T-helper 2 cell (primary cell): ENCODE data around the gene CAPZA3.
"Not testable (repeated sequence)": the region's sequence is repeated elsewhere in the genome, so short reads cannot be mapped to it uniquely, and the experiment has no call there.

Experiments
- DNase-seq, 5 experiments: peaks; one replicate each; pipeline versions ENCODE4 v3.0.0 to v3.0.0-alpha.2; 2012 to 2022
- total RNA-seq, 2 donors: gene quantifications; one replicate each; lab custom pipeline; 2026; lab: John Stamatoyannopoulos, UW

The CAPZA3 gene, protein sequence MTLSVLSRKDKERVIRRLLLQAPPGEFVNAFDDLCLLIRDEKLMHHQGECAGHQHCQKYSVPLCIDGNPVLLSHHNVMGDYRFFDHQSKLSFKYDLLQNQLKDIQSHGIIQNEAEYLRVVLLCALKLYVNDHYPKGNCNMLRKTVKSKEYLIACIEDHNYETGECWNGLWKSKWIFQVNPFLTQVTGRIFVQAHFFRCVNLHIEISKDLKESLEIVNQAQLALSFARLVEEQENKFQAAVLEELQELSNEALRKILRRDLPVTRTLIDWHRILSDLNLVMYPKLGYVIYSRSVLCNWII
- 0 reads per million in 2 donors for total RNA-seq

DNA sequence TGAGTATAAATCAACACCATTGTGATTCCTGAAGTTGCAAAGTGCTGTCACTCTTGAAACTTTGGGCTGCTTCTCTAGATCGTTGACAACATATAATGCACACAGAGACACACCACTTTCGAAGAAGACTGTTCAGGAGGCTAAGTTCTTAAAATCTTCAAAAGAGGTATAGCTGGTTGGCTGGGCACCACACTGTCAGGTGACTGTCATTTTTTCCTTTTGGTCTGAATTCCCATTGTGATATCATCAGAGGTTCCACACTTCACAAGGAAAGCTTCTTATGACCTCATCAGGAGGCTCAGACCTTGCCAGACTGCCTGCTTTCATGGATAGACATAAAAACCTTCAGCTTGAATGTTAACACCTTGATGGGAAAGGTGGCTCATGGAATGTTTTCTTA, at the start of gene CAPZA3, which contains the start of gene PLCZ1:
Gene CAPZA3 (plus strand): TSS at position 301 of the 400 bp plus-strand sequence. CDS start 150 bp downstream, outside the sequence.
Gene PLCZ1 (minus strand): TSS at position 194 of the 400 bp plus-strand sequence. CDS start 641 bp downstream, outside the sequence.
- DNase-seq = no peak

DNA sequence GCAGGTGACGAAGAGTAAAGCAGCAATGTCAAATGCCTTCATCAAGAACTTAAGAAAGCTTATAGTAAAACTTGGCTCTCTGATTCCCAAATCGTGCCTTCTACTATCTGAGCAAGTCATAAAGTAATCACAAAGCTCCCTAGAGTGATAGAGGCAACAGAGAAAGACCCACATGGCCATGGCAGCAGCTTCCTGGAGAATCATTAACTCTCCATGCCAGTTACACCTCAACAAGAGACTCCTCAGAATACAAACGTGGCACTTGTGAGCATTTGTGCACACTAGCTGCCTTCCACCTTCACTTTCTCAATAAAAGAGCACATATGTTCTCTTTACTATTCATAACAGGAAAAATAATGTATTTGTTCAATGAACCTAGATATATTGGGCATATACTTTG, 48.1 kb upstream of the CAPZA3 start:
- no peak for DNase-seq

DNA sequence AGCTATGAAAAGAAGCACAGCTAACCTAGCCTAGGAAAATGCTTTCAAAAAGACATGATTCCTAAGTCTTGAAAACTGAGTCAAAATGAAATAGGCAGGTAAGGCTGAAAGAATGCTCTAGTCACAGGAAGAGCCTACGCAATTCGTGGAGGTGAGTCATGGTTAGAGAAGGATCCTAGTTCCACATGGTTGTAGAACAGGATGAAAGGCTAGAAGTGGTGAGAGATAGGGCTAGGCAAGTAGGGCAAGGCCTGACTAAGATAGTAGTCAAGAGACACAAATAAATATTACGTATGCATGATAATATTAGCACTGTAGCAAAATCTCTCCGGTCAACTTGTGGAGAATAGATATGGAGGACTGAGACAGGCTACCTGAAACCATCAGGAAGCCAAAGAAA, 47.3 kb upstream of the CAPZA3 start:
- no peak for DNase-seq

DNA sequence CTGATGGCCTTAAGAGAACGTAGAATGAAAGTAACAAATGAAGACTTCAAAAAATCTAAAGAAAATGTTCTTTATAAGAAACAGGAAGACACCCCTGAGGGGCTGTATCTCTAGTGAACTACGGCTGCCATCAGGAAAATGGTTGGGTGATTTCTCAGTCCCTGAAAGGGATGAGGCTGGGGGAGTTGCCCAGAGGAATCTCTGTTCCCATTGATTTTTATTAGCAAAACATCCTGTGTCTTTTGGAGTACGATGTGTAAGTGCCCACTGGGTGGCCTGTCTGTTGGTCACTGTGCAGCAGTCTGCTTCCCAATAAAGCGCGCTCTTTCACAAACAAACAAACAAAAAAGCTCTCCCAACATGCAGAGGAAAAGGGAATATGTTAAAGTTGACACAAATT, 43.9 kb upstream of the CAPZA3 start:
- not testable (repeated sequence) for DNase-seq

DNA sequence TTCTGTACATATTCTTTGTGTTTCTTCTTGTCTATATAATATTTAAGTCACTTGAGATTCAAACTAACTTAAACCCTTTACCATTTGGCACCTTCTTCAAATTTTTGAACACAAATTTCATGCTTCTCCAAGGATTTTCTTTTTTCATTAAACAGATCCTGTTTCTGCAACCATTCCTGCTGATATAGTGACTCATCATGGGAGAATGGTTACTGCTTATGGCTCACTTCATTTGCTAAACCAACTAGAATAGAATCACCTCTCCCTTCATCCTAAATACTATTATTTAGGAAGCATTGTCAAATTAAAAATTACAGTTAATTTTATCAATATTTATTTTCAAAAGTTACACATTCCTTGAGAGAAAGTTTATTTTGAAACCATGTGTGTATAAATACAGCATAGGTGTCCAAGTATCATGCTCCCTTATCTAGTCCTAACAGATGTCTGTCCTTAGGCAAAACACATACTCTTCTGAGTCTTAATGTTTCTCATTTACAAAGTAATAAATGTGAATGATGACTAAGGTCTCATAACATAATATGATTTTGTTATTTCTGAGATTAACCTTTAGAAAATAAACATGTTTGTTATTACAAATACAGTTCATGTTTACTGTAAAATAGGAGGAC, 40.8 kb upstream of the CAPZA3 start:
- DNase-seq = no peak

DNA sequence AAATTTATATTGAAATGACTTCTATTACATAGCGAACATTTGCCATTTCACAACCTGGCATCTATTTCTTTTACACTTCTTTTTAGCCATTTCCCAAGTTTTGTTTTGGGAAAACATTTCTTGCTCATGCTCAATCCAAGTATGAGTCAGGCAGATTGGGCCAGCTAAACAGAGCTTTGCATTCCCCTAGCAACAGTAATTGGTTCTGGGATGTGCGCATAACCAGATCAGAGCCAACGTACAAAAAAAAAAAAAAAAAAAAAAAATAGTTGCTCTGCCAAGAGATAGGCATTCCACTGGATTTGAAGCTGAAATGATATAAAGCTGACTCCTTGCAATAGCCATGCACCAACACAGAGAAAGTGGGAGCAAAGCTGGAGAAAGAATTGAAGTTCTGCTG, 37.6 kb upstream of the CAPZA3 start:
- no peak for DNase-seq

DNA sequence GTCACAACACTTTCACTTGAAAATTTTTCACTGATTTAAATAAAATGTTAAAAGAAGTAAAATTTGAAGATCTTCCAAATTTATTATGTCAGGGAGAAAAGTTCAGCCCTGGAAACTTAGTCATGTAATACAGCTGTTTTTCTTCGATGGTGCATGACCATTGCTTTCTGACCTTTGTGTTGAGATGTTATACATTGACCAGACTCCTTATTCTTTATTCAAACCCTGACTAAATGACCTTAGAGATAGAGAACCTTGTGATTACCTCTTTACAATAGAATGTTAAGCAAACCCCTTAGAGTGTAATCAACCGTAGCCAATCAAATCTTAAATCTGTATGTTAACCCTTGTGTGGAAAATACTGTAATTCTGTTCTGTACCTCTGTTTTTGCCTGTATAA, 34.6 kb upstream of the CAPZA3 start:
- DNase-seq = no peak

DNA sequence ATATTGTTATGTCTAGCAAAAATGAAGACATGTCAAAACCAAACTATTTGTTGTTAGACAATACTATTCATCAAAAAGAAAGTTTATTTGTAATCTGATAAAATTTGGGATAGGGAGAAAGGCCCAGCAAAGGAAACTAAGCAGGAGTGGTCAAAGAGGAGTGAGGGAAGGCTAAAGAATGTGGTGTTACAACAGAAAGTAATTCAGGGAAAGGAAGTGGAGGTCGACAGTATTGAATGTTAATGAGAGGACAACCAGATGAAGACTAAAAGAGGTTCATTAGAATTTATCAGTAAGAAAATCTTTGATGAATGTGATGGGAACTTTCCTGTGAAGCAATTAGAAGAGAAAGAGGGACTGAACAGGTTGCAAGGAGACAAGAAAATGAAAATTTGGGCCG, 34.0 kb upstream of the CAPZA3 start:
- no peak for DNase-seq

DNA sequence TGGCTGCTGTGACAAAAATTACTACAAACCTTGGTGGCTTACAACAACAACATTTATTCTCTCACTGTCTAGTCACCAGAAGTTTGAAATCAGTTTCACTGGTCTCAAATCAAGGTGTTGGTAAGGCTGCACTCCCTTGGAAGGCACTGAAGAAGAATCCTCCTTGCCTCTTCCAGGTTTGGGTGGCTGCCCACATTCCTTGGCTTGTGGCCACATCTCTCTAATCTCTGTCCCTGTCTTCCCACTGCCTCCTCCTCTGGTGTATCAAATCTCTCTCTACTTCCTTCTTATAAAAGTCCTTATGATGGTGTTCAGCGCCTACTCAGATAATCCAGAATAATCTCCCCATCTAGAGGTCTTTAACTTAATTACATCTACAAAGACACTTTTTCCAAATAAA, 31.1 kb upstream of the CAPZA3 start:
- no peak for DNase-seq

DNA sequence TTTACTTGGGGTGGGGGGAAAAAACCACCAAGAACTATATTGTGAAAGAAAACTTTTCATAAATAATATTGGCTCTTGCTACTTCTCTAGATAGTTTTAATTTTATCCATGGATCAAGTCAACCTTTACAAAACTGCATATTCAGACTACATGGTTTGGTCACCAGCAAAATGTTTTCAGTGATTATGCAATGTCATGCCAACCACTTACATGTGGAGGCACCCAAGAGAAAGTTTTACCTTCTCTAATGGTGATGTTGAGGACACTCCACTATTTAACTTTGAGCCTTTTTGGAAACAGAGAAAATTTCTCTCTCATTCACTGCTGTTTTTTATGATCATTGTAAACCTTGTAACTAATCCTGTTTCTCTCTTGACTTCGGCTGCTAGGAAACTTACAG, 21.7 kb upstream of the CAPZA3 start:
- no peak for DNase-seq

DNA sequence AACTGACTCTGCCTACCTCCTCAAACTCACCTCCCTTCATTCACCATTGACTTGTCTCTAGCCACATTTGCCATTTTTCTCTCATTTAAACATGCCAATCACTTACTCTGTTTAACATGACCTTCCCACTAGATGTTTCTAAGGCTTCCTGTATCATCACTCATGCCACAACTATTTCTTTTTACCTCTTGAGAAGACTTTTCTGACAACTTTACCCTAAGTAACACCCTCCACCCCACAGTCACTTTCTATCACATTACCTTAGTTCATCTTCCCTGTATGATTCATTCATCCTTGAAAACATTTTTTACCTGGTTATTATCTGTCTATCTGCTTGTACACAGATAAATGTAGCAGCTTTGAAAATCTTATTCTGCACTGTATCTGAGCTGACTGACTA, 19.5 kb upstream of the CAPZA3 start:
- DNase-seq = no peak

DNA sequence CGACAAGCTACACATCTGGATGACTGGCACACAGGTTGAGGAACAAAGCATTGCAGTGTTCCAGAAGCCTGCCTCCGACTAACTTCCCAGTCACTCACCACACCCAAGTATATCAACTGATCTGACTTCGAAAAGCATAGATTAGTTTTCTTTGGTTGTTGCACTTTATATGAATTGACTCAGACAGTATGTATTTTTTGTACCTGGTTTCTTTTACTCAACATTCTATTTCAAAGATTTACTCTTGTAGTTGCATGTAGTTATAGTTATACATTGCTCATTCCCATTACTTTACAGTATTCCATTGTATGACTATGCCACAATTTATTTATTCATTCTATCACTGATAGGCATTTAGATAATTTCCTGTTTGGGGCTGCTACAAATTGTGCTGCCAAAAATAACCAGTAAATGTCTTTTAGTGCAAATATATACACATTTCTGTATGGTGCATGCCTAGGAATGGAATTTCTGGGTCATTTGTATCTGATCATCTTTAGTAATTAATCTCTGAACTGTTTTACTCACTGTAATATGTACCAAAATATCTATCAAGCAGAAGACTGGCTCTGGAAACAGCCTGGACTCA, 17.9 kb upstream of the CAPZA3 start:
- no peak for DNase-seq

DNA sequence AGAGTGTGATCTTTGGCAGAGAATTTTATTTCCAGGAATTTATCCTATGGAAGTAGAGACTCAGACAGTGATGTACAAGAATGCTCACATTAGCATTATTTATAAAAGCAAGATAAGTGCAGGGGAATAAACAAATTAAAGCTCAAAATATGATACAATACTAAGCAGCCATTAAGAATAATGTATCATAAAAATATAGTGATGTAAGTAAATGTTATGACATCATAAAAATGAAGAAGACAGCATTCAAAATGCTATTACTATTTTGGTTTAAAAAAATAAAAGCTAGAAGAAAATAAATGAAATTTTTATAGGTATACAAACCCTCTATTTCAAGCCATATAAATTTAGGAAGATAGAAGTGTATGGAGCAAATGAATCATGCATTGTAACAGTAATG, 17.2 kb upstream of the CAPZA3 start:
- no peak for DNase-seq

DNA sequence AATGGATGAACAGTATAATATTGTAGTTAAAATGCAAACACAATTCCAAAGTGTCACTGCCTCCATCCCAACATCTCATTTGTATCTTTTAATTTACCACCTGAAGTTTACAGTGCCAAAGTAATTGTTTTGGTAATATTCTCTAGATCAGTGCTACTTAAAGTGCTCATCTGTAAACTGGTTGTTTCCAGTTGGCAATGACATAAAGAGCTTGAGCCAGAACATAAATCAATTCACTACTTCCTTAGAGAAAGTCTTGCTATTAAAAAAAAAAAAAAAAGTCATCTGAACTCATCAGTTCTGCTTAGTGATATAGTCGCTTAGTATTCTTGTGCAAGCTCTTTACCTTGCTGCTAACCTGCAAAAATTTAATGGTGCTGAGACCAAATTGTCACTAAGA, 16.5 kb upstream of the CAPZA3 start:
- no peak for DNase-seq

DNA sequence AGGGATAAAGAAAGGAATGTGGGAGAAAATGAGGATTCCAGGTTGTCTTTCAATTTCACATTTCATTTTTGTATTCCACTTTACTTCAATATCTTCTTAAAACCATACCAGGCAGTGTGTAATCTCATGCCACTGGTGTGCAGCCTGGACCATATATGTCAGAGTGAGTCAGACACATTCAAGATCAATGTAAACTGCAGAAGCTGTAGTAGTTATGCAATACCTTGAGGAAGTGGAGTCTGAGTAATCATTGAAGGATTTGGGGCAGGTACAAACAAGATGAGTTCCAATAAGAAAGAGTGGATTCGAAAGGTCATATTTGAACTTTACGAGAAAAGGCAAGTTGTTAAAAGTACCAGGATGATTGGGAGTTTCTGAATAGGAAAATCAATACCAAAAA, 14.2 kb upstream of the CAPZA3 start:
- no peak for DNase-seq

DNA sequence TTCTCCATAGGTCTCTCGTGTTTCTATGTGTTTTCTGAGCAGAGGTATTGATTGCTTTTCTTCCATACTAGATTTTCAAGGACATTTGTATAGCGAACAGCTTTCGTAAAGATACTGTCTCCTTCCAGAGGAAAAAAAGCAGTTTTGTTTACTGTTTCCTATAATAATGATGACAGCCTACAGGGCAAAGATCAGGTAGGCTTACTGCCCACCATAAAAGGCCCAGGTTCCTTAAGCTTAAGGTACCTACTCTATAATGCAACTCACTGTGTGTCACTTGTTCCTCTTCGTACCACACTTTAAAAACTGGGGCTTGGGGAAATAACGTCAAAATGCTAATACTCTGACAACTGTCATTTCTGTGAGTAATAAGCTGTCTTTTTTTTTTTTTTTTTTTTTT, 6.8 kb upstream of the CAPZA3 start:
- no peak for DNase-seq

DNA sequence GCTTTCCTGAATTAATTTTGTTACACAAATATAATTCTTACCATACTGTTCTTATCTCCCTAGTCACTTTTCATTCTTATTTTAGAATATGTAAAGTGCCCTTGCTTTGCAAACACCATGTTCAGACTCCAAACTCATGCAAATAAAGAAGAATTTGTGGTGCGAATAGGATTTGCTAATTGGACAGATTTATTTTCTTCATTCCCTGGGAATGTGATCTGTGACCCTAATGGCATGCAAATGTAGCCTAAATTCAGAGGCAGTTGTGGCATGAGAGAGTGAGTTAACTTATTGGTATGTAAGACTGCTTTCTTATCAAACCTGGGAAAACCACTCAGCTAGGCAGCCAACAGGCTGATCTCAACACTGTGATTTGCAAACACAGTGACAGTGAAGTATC, 10.0 kb downstream of the CAPZA3 start:
- no peak for DNase-seq

DNA sequence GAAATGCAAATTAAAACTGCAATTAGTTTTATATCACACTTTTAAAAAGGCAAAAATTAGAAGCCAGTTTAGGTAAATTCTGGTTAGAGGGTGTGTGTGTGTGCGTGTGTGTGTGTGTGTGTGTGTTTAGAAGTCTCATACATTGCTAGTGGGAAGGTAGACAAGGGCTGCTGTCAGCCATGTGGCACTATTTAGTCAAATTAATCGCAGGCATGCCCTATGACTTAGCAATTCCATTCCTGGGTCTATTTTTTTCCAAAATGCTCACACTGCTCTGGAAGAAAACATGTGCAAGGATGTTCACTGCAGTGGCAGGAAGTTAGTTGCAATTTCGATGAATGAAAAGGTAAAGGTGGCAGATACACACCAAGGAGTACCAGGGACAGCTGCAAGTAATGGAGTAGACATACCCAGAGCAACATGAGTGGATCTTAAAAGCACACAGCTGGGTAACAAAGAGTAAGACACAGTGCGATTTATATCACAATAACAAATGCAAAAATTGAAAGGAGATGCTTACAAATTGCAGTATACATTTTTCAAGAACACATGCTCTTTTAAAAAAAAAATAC, 11.6 kb downstream of the CAPZA3 start:
- DNase-seq = no peak

DNA sequence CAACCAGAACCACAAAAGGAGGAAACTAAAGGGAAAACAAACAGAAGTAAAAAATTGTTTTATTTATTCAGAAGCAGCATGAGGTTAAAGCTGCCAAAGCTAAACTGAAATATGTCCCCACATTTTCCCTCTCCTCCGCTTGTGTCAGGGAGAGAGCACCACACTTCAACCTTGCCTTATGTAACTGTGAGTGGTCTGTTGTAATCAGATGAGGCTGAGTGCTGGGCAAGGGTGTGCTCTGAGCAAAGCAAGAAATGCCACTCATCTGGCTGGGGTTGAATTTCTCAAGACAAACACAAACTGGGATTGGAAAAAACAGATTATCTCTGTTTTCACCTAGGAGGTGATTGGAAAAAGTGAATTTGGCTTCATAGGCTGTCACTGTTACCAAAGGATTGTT, 12.2 kb downstream of the CAPZA3 start:
- no peak for DNase-seq

DNA sequence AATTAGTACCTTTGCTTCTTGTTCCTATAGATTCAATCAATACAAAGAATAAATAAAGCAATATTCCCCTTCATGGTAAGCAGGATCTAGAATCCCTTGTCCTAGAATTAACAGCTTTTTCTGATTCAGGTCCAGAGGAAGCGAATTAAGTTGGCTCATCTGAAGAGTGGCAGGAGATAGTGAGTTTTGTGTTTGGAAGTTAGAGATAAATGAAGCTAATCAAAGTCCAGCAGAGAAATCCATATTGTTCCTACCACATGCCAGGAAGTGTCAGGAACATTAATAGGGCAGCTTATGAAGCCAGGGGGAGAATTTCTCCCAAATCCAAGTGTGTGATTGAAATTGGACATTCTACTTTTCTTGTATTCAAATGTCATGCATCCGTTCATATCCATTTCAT, 13.9 kb downstream of the CAPZA3 start:
- no peak for DNase-seq

DNA sequence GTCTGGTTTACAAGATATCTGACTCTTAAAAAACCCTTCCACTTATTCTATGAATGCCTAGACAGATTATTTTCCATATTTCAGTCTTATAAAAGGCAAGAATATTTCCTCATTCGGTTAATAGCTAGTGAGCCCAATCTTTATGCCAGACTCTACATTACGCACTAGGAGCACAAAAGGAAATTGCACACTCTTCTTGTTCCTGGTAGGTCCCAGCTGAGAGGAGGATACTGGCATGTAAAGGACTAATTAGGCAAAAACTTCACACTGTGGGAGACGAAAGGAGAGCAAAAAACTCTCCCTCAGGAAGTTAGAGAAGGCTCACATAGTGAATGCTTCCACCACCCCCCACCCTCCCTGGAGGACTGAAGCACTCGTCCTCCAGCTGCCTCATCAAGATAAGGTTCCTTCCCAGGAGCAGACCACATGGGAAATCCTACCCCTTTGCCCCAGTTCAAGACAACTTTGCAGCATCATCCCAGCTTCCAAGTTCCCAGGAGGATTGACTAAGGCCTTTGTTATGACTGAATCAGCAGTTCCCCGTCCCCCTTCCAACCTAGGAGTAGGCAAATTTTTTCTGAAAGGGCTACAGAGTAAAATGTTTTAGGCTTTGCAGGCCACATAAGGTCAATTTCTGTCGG, 14.5 kb downstream of the CAPZA3 start:
- no peak for DNase-seq

DNA sequence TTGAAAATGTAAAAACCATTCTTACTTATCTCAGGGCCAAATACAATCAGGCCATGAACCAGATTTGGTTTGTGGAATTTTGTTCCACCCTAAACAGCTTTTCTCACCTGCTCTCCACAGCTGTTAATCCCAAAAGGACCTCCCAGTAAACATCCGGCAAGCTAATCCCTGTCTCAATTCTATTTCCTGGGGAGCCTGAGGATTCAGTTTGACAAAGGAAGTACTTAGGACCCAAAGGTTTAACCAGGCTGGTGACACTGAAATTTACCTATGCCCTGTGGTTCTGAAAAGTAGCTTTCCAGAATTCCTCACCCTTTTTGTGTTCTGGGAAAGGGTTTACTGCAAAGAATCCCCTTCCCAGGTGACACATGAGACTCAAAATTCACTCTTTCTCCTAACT, 15.0 kb downstream of the CAPZA3 start:
- no peak for DNase-seq

DNA sequence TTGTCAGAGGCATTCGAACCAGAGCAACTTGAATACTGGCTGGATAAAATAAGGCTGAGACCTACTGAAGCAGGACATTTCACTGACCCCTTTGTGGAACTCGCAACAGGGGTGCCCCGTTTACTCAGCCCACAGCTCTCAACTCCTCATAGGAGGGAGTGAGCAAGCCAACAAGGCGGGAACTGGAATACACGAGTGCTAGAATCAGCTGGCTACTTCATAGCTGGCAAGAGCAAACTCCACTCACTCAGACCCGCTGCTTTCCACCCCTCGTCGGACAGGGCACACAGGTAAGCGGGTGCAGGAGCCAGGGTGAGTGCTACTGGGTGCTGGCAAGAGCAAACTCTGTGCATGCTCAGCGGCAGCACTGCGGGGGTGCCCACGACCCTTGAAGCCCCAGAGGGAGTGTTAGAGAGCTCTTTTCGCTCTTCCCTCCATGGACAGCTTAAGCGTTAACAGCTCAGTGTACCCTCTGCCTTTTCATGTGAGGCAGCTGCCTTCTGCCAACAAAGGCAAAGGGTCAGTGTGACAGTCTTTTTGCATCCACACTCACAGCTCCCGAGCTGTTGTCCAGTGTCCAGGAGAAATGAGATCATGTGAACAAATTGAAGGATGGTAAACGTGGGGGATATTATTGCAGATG, 15.7 kb downstream of the CAPZA3 start:
- no peak for DNase-seq
